ENCODE data around the gene ATP10B.
"Not testable (repeated sequence)": the region's sequence is repeated elsewhere in the genome, so short reads cannot be mapped to it uniquely, and the experiment has no call there.

ATP10B gene

GRCh38 chr5:160824301-160825001 is 27.6 kb downstream of the ATP10B start:
- no peak for TF ChIP-seq CTCF (IDR thresholded peaks at IDR 0.05)
- H3K27ac ChIP-seq = no peak overlapping the region
- H3K4me3 ChIP-seq = no peak overlapping the region
- no peak for DNase-seq (ENCODE audit: low spot score)

GRCh38 chr5:160812996-160813395 is 39.0 kb downstream of the ATP10B start:
- not testable (repeated sequence) for DNase-seq (ENCODE audit: low spot score); H3K27ac ChIP-seq; H3K4me3 ChIP-seq

- no peak for DNase-seq (ENCODE audit: low spot score)
- Histone ChIP-seq H3K4me3 (no peak overlapping the region), H3K27ac (no peak overlapping the region)
- TF ChIP-seq CTCF (IDR thresholded peaks at IDR 0.05) = no peak
These were observed 46.6 kb downstream of the ATP10B start for GRCh38 chr5:160805376-160805775.

- DNase-seq (ENCODE audit: low spot score) = no peak
- TF ChIP-seq CTCF (IDR thresholded peaks at IDR 0.05) = no peak
- no peak overlapping the region for H3K4me3 ChIP-seq
- H3K27ac ChIP-seq = no peak overlapping the region
These were observed 49.4 kb downstream of the ATP10B start for GRCh38 chr5:160802592-160802991.

GRCh38 chr5:160800375-160801275 is 51.4 kb downstream of the ATP10B start:
- no peak for TF ChIP-seq CTCF (IDR thresholded peaks at IDR 0.05)
- no peak for DNase-seq (ENCODE audit: low spot score)
- no peak overlapping the region for H3K4me3 ChIP-seq
- no peak overlapping the region for H3K27ac ChIP-seq

- no peak overlapping the region for H3K27ac ChIP-seq
- DNase-seq (ENCODE audit: low spot score) = no peak
- H3K4me3 ChIP-seq = no peak overlapping the region
- no peak for TF ChIP-seq CTCF (IDR thresholded peaks at IDR 0.05)
These were observed 52.8 kb downstream of the ATP10B start for GRCh38 chr5:160799184-160799583.

GRCh38 chr5:160797020-160797419 is 55.0 kb downstream of the ATP10B start:
- H3K4me3 ChIP-seq = no peak overlapping the region
- no peak overlapping the region for H3K27ac ChIP-seq
- TF ChIP-seq CTCF (IDR thresholded peaks at IDR 0.05) = no peak
- DNase-seq (ENCODE audit: low spot score) = no peak

Data from coronary artery (tissue), 2 donors.